ENCODE measurements around the gene PKLR. TPM values are rescaled to one million over a fixed set of nuclear protein-coding genes. Genes with fewer than 3 reads are reported as not detected.

Gene PKLR
- total and polyA plus RNA-seq, 2 of the 8 experiments (the other 6 are each of a cell fraction or from before 2014, with no cell fraction given): 2.3 to 7.5 TPM

DNA sequence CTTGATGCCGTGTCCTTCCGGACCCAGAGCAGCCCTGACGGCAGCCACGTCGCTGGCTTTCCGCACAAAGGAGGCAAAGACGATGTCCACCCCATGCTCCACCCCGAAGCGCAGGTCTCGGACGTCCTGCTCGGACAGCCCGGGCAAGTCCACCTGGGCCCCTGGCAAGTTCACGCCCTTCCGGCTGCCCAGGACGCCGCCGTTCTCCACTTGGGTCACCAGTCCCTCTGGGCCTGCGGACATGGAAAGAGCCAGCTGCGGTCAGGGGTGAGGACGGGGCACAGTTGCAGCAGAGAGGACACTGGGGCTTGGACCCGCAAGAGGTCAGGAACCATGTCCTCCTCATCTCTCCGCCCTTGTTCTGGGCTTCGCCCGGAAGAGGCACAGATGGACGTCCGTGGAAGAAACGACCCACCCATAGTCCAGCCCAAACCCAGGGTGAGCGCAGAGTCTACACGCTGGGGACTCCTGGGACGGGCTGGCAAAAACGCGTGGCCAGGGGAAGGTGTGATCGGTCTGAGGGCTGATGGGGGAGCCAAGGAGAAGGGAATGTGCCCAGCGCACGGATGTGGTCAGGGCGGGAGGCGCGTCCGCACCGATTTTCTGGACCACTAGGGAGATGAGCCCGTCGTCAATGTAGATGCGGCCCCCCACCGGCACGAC, 6.6 kb downstream of the PKLR start (continued):
- TF ChIP-seq EZH2 (IDR thresholded peaks at IDR 0.05; ENCODE audit: low read depth, low read length, severe bottlenecking): peak; percentile 57

Measured in H1 (cell line).